Mucosa of descending colon (tissue), 3 donors: ENCODE measurements around the gene LSP1. TPM values are rescaled to one million over a fixed set of nuclear protein-coding genes. Genes with fewer than 3 reads are reported as not detected.

Experiments
- ATAC-seq: fragments of 200-7000 bp; cut with Tn5 transposase; one replicate; pipeline ENCODE4 v1.9.1; 2020; ENCODE audit warnings: mild to moderate bottlenecking, moderate library complexity
- DNase-seq, 3 donors: peaks; one replicate each; pipeline ENCODE4 v3.0.0-alpha.2; 2020
- H3K36me3 ChIP-seq: fragments of 200-600 bp; one replicate; pipeline ENCODE4 v1.8.0; 2021; ENCODE audit warnings: low read depth, mild to moderate bottlenecking
- H3K4me1 ChIP-seq: fragments of 200-600 bp; one replicate; pipeline ENCODE4 v1.8.0; 2021; ENCODE audit warnings: low read depth, mild to moderate bottlenecking
- H3K4me3 ChIP-seq: fragments of 200-600 bp; one replicate; pipeline ENCODE4 v1.8.0; 2021; ENCODE audit warnings: mild to moderate bottlenecking
- H3K9me3 ChIP-seq: fragments of 200-600 bp; one replicate; pipeline ENCODE4 v1.8.0; 2021; ENCODE audit warnings: mild to moderate bottlenecking
- intact Hi-C, 2 donors: fragments of 100-400 bp; cut with DNase I in 1 of 2; cut with micrococcal nuclease in 1 of 2; formaldehyde crosslinking; loops; one replicate each; pipeline versions ENCODE4 v1.11.0 to v1.11.1; 2022; cut with DNase I, micrococcal nuclease
- total RNA-seq, 3 donors: library from RNA; stranded (reverse); fragmentation: NEBNext Ultra II Directional in 2 of 3; extraction: Animal tissue kit (Norgen Biotek cat#: 25700) in 2 of 3; gene quantifications; one replicate each; pipeline versions ENCODE4 v1.2.1 to v1.2.4, GENCODE V29; 2021 to 2023
- TF ChIP-seq, protein P1 (sequence below): fragments of 200-600 bp; IDR thresholded peaks from one replicate; pipeline ENCODE4 v1.8.0; 2022; ENCODE audit warnings: antibody characterized with exemption, mild to moderate bottlenecking
- donor health status: DM: no; HTN: no; CAD: no; lungs with moderate emphysema.
- donor health status: DM: no; HTN: no; CAD: no.
- donor health status: DM: no; HTN: yes; CAD: no.

LSP1 gene
- total RNA-seq, 3 donors from 2014 or later: 18.5 to 32.2 (median 23.6) TPM

DNA sequence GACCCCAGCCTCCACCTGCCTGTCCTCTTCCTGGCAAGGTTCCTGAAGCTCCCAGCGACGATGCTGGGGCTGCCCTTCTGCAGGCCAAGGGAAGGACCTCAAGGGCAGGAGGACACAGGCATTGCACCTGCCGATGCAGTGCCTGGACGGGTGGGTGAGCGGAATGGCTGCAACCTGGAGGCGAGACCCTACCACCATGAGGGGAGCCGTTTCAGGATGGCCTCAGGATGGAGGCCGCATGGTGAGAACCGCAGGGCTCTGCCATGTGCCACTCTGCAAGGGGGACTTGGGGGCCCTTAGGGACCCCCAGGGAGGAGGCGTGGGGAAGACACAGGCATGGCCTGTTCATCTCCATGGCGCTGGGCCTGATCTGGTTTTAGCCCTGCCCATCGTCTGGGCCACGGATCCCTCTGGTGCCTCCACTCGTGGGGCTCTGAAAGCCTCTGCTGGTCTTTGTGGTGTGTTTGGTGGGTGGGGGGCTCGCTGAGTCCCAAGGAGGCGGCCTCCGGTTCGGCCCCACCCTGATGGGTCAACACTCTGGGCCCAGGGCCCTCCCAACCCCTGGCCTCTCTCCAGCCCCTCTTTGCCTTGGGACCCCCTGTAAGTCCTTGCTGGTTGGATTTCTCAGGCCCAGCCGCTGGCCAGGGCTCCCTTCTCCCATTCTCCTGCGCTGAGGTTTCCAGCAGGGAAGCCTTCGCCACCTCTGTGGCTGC is 1.3 kb upstream of the LSP1 start:
- Histone ChIP-seq H3K36me3 (no peaks in the 10 kb centered on the region), H3K9me3 (no peaks in the 10 kb centered on the region), H3K4me3 (no peak overlapping the region), H3K4me1 (no peaks in the 10 kb centered on the region)
- intact Hi-C loops: no loop called here
- DNase-seq (peak in 1 of 3 donors; percentile 60), ATAC-seq (no peak)
- TF ChIP-seq, protein P1, sequence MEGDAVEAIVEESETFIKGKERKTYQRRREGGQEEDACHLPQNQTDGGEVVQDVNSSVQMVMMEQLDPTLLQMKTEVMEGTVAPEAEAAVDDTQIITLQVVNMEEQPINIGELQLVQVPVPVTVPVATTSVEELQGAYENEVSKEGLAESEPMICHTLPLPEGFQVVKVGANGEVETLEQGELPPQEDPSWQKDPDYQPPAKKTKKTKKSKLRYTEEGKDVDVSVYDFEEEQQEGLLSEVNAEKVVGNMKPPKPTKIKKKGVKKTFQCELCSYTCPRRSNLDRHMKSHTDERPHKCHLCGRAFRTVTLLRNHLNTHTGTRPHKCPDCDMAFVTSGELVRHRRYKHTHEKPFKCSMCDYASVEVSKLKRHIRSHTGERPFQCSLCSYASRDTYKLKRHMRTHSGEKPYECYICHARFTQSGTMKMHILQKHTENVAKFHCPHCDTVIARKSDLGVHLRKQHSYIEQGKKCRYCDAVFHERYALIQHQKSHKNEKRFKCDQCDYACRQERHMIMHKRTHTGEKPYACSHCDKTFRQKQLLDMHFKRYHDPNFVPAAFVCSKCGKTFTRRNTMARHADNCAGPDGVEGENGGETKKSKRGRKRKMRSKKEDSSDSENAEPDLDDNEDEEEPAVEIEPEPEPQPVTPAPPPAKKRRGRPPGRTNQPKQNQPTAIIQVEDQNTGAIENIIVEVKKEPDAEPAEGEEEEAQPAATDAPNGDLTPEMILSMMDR: no peak

DNA sequence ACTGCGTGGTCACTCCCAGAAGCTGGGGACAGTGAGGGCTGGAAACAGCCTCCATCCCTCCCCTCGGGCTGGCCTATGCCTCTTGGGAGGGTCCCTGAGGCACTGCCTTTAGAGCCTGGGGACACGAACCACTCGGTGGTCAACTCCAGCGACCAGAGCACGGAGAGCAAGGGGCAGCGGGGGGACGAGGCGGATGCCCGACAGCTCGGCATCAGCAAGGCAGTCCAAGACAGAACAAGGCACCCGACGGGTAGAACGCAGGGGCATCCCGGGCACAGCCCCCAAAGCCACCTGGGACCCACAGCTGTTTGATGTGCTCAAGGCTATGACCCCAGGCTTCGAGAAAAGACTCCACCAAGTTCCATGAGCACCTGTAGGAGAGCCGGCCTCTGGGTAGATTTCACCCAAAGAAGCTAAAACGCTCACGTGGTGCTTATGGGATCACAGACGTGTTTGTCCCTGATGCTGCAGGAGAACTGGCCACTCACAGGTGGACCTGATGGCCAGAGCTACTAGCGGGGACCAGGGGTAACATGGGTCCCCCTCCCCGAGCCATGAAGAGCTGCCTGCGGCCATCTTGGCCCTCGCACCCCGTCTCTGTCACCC is 510 bp upstream of the LSP1 start:
- no peak for ATAC-seq
- H3K4me1 ChIP-seq: no peaks in the 10 kb centered on the region
- H3K4me3 ChIP-seq: no peak overlapping the region
- intact Hi-C loops: no loop called here
- DNase-seq: peak in 1 of 3 donors; percentile 60
- no peaks in the 10 kb centered on the region for H3K9me3 ChIP-seq
- TF ChIP-seq, protein P1: no peak
- H3K36me3 ChIP-seq: no peaks in the 10 kb centered on the region

- Histone ChIP-seq H3K4me3 (peak overlapping the region; percentile 19), H3K36me3 (no peaks in the 10 kb centered on the region), H3K4me1 (no peaks in the 10 kb centered on the region), H3K9me3 (no peaks in the 10 kb centered on the region)
- DNase-seq (peak in 1 of 3 donors; percentile 61), ATAC-seq (peak; percentile 20)
- TF ChIP-seq, protein P1: no peak
- intact Hi-C loops: no loop called here
Observed at GRCh38 chr11:1853376-1854131, 670 bp downstream of the LSP1 start.

DNA sequence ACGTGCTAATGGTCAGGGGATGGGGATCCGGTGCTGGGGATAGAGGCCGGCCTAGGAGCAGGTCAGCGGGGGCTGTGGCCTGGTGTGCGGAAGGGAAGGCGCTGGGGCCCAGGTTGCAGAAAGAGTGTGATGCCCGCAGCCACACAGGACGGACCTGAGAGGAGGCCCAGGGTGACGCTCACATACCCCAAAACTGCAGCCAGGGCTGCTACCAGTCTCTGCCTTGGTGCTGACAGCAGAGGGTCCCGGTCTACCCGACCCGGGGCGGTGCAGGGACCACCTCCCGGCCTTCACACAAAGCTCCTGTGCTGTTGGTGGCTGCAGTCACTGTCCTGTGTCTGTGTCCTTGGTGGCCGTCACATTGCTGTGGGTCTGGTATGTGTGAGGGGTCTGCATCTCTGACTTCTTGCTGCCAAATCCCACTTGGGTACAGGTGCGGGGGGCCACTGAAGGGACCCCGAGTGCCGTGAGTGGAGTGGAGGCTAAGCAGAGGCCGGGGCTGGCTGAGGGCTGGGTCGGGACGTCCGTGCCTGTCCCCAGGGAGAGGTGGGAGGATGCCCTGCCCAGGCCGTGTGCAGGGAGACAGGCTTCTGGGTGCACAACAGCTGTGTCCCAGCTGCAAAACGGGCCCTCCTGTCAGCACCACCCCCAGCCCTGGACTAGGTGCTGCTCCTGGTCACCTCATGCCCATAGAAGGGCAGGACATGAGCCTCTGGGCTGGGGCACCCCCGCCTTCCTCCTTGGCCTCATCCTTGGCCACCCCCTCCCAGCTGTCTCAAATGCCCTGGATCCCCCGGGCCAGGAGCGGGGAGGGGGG is 1.5 kb downstream of the LSP1 start:
- ATAC-seq: peak; percentile 22
- DNase-seq: peak in 1 of 3 donors; percentile 64
- intact Hi-C loops: no loop called here
- TF ChIP-seq, protein P1: no peak
- Histone ChIP-seq H3K4me1 (no peaks in the 10 kb centered on the region), H3K36me3 (no peaks in the 10 kb centered on the region), H3K9me3 (no peaks in the 10 kb centered on the region), H3K4me3 (no peak overlapping the region)
